Measurements from ENCODE around the gene EIF3L. TPM values are rescaled to one million over a fixed set of nuclear protein-coding genes. Genes with fewer than 3 reads are reported as not detected.

The EIF3L gene
- total and polyA plus RNA-seq, 5 donors from 2014 or later, result 267 to 390 (median 328) TPM

- peak; percentile 59 to 73 (median 64) for DNase-seq
- Mint-ChIP-seq H3K4me3 (peak within 1 kb of the TSS; percentile 87 to 93 (median 90)), H3K27ac (peak within 1 kb of the TSS; percentile 90 to 91 (median 91)), H3K4me1 (peaks cover 0 to 32% (median 17%) of the 10 kb centered on the region in 4 donors), H3K36me3 (peaks cover 4% of the 10 kb centered on the region), H3K27me3 (no peaks in the 10 kb centered on the region), H3K9me3 (no peaks in the 10 kb centered on the region)
- Histone ChIP-seq H3K36me3 (ENCODE audit: control insufficient read depth, insufficient read depth, low read length) (no peaks in the 10 kb centered on the region), H3K9me3 (ENCODE audit: control insufficient read depth in 2 of 2, low read length in 2 of 2) (no peaks in the 10 kb centered on the region), H3K4me1 (ENCODE audit: control insufficient read depth, insufficient read depth, low read length, poor library complexity, severe bottlenecking) (peaks cover 19% of the 10 kb centered on the region), H3K27ac (ENCODE audit: insufficient read depth, low read length, poor library complexity, severe bottlenecking) (peak within 1 kb of the TSS; percentile 69), H3K4me3 (ENCODE audit: low read depth, low read length) (no peak within 1 kb of the TSS), H3K27me3 (ENCODE audit: control insufficient read depth, insufficient read depth, low read length) (no peaks in the 10 kb centered on the region)
- ATAC-seq (ENCODE audit: low read depth in 2 of 2), result peak; percentile 81 to 84
Measured at GRCh38 chr22:37905534-37906363, 56.5 kb downstream of the EIF3L start, which contains the start of gene MICALL1. MICALL1 (plus strand) TSS chr22:37906297; CDS start chr22:37906423, 126 bp downstream.

GRCh38 chr22:37906364-37907008, 57.3 kb downstream of the EIF3L start:
- peak; percentile 31 to 44 (median 33) for DNase-seq
- H3K36me3 Mint-ChIP-seq, result peaks cover 4% of the 10 kb centered on the region
- peaks cover 0 to 38% (median 23%) of the 10 kb centered on the region in 4 donors for H3K4me1 Mint-ChIP-seq
- no peaks in the 10 kb centered on the region for H3K27me3 Mint-ChIP-seq
- H3K4me1 ChIP-seq (ENCODE audit: control insufficient read depth, insufficient read depth, low read length, poor library complexity, severe bottlenecking), result peaks cover 19% of the 10 kb centered on the region
- no peak overlapping the region for H3K4me3 ChIP-seq (ENCODE audit: low read depth, low read length)
- ATAC-seq (ENCODE audit: low read depth in 2 of 2), result peak; percentile 16 to 26
- H3K4me3 Mint-ChIP-seq, result peak overlapping the region; percentile 87 to 93 (median 90)
- H3K9me3 ChIP-seq (ENCODE audit: control insufficient read depth in 2 of 2, low read length in 2 of 2), result no peaks in the 10 kb centered on the region
- no peaks in the 10 kb centered on the region for H3K36me3 ChIP-seq (ENCODE audit: control insufficient read depth, insufficient read depth, low read length)
- H3K27me3 ChIP-seq (ENCODE audit: control insufficient read depth, insufficient read depth, low read length), result no peaks in the 10 kb centered on the region
- H3K27ac Mint-ChIP-seq, result peak overlapping the region; percentile 60 to 91 (median 90)
- H3K27ac ChIP-seq (ENCODE audit: insufficient read depth, low read length, poor library complexity, severe bottlenecking), result peak overlapping the region; percentile 69
- H3K9me3 Mint-ChIP-seq, result no peaks in the 10 kb centered on the region

DNA sequence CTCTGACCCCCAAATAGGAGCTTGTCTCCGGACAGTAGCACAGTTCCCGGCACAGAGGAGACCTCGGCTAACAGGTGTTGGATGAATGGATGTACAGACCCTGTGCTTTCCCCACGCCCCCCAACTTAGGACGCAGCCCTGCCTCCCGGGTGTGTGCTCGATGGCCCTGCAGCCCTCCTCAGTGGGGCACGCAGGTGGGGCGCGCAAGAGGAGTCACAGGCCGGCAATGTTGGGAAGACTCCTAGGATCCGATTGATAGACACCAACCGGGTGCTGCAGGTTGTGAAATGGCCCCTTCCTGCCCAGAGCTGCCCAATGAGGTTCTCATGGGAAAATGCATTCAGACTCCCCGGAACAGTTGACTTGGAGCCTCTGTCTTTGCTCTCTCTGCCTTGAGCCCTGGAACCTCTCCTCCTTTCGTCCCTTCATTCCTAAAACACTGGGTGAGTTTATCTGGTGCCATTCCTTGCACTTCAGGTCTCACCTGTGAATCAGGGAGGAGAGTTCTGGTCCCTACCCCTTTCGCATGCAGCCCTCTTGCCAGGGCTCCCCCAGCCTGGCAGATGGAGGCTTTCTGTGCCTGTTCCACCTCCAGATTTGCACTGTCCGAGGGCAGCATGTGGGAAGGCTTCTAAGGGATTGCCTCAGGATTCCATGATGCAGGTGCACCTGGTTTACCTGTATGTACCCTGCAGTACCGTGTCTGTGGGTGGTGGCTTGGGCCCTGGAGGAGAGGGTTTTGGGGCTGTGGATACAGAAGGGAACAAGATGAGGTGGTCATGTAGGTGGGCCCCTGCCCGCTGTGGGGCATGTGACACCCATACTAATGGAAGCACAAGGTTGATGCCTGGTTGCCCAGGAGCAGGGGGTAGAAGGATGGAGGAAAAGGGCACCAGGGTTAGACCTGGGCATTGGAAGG, 58.1 kb downstream of the EIF3L start:
- peak overlapping the region; percentile 60 to 91 (median 90) for H3K27ac Mint-ChIP-seq
- H3K36me3 Mint-ChIP-seq, result peaks cover 4% of the 10 kb centered on the region

DNA sequence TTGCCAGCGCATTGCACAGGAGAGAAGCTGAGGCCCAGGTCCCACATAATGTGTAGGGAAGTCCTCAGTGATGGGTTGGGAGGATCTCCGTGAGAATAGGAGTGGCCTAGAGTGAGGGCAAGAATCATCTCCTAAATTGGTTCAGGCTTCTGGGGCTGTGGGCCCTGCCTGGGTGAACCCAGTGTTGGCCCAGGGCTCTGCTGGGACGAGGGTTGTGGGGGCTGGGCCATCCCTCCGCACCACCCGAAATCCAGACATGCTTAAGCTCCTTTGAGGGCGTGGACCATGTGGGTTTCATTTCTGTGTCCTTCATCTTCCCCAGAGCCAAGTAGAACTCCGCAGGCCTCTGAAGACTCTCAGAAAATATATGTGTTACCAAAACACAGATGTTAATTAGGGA, 60.5 kb downstream of the EIF3L start:
- Mint-ChIP-seq H3K4me1 (peaks cover 0 to 43% (median 23%) of the 10 kb centered on the region in 4 donors), H3K36me3 (peaks cover 8% of the 10 kb centered on the region), H3K4me3 (no peak overlapping the region), H3K27ac (peak overlapping the region in 1 of 3 donors; percentile 50), H3K9me3 (no peaks in the 10 kb centered on the region), H3K27me3 (no peaks in the 10 kb centered on the region)
- H3K27ac ChIP-seq (ENCODE audit: insufficient read depth, low read length, poor library complexity, severe bottlenecking), result no peak overlapping the region
- H3K27me3 ChIP-seq (ENCODE audit: control insufficient read depth, insufficient read depth, low read length), result no peaks in the 10 kb centered on the region
- DNase-seq (no peak), ATAC-seq (ENCODE audit: low read depth in 2 of 2) (no peak)
- H3K4me1 ChIP-seq (ENCODE audit: control insufficient read depth, insufficient read depth, low read length, poor library complexity, severe bottlenecking), result peaks cover 19% of the 10 kb centered on the region
- no peaks in the 10 kb centered on the region for H3K9me3 ChIP-seq (ENCODE audit: control insufficient read depth in 2 of 2, low read length in 2 of 2)
- H3K36me3 ChIP-seq (ENCODE audit: control insufficient read depth, insufficient read depth, low read length), result no peaks in the 10 kb centered on the region
- H3K4me3 ChIP-seq (ENCODE audit: low read depth, low read length), result no peak overlapping the region

More for the DNA sequence above, 58.1 kb downstream of the EIF3L start:
- ATAC-seq (ENCODE audit: low read depth in 2 of 2) (no peak), DNase-seq (no peak)
- peaks cover 0 to 44% (median 23%) of the 10 kb centered on the region in 4 donors for H3K4me1 Mint-ChIP-seq
- H3K4me3 ChIP-seq (ENCODE audit: low read depth, low read length), result no peak overlapping the region
- H3K36me3 ChIP-seq (ENCODE audit: control insufficient read depth, insufficient read depth, low read length), result no peaks in the 10 kb centered on the region
- no peaks in the 10 kb centered on the region for H3K27me3 ChIP-seq (ENCODE audit: control insufficient read depth, insufficient read depth, low read length)
- H3K9me3 Mint-ChIP-seq, result no peaks in the 10 kb centered on the region
- H3K9me3 ChIP-seq (ENCODE audit: control insufficient read depth in 2 of 2, low read length in 2 of 2), result no peaks in the 10 kb centered on the region
- H3K27ac ChIP-seq (ENCODE audit: insufficient read depth, low read length, poor library complexity, severe bottlenecking), result peak overlapping the region; percentile 69
- H3K4me1 ChIP-seq (ENCODE audit: control insufficient read depth, insufficient read depth, low read length, poor library complexity, severe bottlenecking), result peaks cover 19% of the 10 kb centered on the region
- H3K27me3 Mint-ChIP-seq, result no peaks in the 10 kb centered on the region
- H3K4me3 Mint-ChIP-seq, result peak overlapping the region; percentile 87 to 93 (median 90)

DNA sequence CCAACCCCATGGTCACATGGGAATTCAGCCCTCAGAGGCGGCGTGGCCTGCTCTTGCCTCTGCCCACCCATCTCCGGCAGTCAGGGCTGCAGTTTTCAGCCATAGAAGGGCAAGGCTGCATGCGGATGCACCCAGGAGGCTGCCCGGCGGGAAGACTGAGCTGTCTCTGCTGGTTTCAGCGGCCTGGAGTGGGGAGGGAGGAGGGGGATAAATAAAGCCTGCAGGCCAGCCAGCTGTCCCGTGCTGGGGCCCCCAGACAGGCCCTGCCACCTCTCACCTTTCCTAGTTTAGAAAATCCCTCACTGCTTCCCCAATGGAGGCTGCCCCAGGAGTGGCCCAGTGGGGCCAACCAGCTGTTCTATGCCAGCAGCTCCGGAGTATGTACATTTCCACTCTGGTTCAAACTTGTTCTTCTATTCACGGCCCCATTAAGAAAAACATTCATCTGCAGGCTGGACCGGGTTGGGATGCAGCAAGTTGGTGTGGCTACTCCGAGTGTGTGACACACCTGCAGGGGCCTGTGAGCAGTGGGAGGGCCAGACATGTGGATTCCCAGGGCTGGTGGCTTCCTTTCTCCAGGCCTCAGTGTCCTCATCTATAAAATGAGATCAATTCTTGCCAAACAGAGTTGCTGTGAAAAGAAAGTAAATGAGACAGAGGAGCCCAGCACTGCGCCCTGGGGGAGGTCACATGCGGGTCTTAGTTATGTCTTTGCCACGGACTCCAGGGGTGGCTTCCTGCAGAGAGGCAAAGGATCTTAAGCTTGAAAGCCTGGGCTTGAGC, 61.9 kb downstream of the EIF3L start:
- Histone ChIP-seq H3K4me3 (ENCODE audit: low read depth, low read length) (no peak overlapping the region), H3K4me1 (ENCODE audit: control insufficient read depth, insufficient read depth, low read length, poor library complexity, severe bottlenecking) (peaks cover 13% of the 10 kb centered on the region), H3K9me3 (ENCODE audit: control insufficient read depth in 2 of 2, low read length in 2 of 2) (no peaks in the 10 kb centered on the region), H3K36me3 (ENCODE audit: control insufficient read depth, insufficient read depth, low read length) (peaks cover 1% of the 10 kb centered on the region), H3K27ac (ENCODE audit: insufficient read depth, low read length, poor library complexity, severe bottlenecking) (no peak overlapping the region), H3K27me3 (ENCODE audit: control insufficient read depth, insufficient read depth, low read length) (no peaks in the 10 kb centered on the region)
- DNase-seq, result no peak
- Mint-ChIP-seq H3K9me3 (no peaks in the 10 kb centered on the region), H3K4me3 (no peak overlapping the region), H3K4me1 (peaks cover 0 to 35% (median 23%) of the 10 kb centered on the region in 4 donors), H3K27ac (no peak overlapping the region), H3K36me3 (peaks cover 8% of the 10 kb centered on the region), H3K27me3 (no peaks in the 10 kb centered on the region)
- no peak for ATAC-seq (ENCODE audit: low read depth in 2 of 2)

DNA sequence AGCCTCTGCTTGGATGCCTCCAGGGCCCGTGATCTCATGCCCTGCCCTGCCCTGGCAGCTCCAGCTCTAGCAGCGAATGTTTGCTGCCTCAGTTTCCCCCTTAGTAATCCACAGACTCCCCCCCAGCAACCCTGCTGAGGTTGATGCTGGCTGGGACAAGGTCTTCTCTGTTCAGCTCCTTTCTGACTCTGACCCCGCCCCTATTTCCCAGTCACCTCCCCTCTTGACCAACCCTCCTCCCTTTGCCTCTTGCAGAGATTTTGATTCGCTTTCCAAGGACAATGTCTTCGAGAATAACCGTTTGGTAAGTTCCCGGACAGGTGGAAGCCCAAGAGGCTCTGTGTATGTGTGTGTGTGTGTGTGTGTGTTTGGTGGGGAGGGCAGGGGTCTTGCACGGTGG, 62.5 kb downstream of the EIF3L start:
- peaks cover 8% of the 10 kb centered on the region for H3K36me3 Mint-ChIP-seq
- no peak overlapping the region for H3K4me3 Mint-ChIP-seq
- peaks cover 11% of the 10 kb centered on the region for H3K4me1 ChIP-seq (ENCODE audit: control insufficient read depth, insufficient read depth, low read length, poor library complexity, severe bottlenecking)
- H3K27ac Mint-ChIP-seq, result no peak overlapping the region
- no peaks in the 10 kb centered on the region for H3K9me3 Mint-ChIP-seq
- no peak for DNase-seq
- no peaks in the 10 kb centered on the region for H3K27me3 ChIP-seq (ENCODE audit: control insufficient read depth, insufficient read depth, low read length)
- no peak for ATAC-seq (ENCODE audit: low read depth in 2 of 2)
- H3K27ac ChIP-seq (ENCODE audit: insufficient read depth, low read length, poor library complexity, severe bottlenecking), result no peak overlapping the region
- peaks cover 8% of the 10 kb centered on the region for H3K36me3 ChIP-seq (ENCODE audit: control insufficient read depth, insufficient read depth, low read length)
- H3K4me1 Mint-ChIP-seq, result peaks cover 0 to 35% (median 23%) of the 10 kb centered on the region in 4 donors
- H3K9me3 ChIP-seq (ENCODE audit: control insufficient read depth in 2 of 2, low read length in 2 of 2), result no peaks in the 10 kb centered on the region
- no peak overlapping the region for H3K4me3 ChIP-seq (ENCODE audit: low read depth, low read length)
- H3K27me3 Mint-ChIP-seq, result no peaks in the 10 kb centered on the region
